ENCODE measurements around the gene RPL26.

DNA sequence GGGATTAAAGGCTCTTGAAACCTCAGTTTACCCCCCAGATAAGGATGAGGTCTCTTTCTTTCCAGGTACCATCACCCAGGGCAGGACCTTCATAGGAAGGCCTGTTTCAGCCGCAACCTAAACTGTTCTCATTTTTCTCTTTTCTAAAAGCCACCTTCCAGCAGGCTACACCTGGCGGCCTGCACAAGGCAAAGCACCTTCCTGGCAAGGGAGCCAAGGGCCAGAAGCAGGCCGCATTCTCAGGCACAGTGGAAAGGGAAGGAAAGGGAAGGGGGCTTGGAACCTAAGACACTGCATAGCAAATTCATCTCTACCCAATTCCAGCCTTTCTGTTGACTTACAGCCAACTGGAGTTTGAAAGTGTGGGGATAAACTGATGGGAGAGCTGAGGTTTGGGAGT, 43.8 kb upstream of the RPL26 start:
- TF ChIP-seq, protein P1, sequence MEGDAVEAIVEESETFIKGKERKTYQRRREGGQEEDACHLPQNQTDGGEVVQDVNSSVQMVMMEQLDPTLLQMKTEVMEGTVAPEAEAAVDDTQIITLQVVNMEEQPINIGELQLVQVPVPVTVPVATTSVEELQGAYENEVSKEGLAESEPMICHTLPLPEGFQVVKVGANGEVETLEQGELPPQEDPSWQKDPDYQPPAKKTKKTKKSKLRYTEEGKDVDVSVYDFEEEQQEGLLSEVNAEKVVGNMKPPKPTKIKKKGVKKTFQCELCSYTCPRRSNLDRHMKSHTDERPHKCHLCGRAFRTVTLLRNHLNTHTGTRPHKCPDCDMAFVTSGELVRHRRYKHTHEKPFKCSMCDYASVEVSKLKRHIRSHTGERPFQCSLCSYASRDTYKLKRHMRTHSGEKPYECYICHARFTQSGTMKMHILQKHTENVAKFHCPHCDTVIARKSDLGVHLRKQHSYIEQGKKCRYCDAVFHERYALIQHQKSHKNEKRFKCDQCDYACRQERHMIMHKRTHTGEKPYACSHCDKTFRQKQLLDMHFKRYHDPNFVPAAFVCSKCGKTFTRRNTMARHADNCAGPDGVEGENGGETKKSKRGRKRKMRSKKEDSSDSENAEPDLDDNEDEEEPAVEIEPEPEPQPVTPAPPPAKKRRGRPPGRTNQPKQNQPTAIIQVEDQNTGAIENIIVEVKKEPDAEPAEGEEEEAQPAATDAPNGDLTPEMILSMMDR (IDR thresholded peaks at IDR 0.05): no peak
- no peak for TF ChIP-seq EZH2 (IDR thresholded peaks at IDR 0.05; ENCODE audit: borderline replicate concordance, insufficient read depth, low read depth, low read length, poor library complexity, severe bottlenecking)
